Choroid plexus epithelial cell (primary cell): Measurements from ENCODE around the gene GDPD5.

Source experiments
- DNase-seq: peaks from one replicate; pipeline ENCODE4 v3.0.0-alpha.2; 2010; ENCODE audit warnings: low read depth
- H3K4me3 ChIP-seq: 2 replicates; pipeline ENCODE4 v1.5.1; 2011; ENCODE audit warnings: low read depth, mild to moderate bottlenecking, control low read depth, low read length, moderate library complexity
- TF ChIP-seq, protein P1 (sequence below): conservative IDR thresholded peaks from 2 replicates; pipeline ENCODE4 v1.5.1; 2011; ENCODE audit warnings: low read depth, mild to moderate bottlenecking, control low read depth, inconsistent platforms, low read length, moderate library complexity

GDPD5 gene

GRCh38 chr11:75557666-75558494 lies 32.1 kb upstream of the GDPD5 start:
- peak; percentile 94 for DNase-seq
- H3K4me3 ChIP-seq: no peak overlapping the region
- TF ChIP-seq, protein P1, sequence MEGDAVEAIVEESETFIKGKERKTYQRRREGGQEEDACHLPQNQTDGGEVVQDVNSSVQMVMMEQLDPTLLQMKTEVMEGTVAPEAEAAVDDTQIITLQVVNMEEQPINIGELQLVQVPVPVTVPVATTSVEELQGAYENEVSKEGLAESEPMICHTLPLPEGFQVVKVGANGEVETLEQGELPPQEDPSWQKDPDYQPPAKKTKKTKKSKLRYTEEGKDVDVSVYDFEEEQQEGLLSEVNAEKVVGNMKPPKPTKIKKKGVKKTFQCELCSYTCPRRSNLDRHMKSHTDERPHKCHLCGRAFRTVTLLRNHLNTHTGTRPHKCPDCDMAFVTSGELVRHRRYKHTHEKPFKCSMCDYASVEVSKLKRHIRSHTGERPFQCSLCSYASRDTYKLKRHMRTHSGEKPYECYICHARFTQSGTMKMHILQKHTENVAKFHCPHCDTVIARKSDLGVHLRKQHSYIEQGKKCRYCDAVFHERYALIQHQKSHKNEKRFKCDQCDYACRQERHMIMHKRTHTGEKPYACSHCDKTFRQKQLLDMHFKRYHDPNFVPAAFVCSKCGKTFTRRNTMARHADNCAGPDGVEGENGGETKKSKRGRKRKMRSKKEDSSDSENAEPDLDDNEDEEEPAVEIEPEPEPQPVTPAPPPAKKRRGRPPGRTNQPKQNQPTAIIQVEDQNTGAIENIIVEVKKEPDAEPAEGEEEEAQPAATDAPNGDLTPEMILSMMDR: no peak

DNA sequence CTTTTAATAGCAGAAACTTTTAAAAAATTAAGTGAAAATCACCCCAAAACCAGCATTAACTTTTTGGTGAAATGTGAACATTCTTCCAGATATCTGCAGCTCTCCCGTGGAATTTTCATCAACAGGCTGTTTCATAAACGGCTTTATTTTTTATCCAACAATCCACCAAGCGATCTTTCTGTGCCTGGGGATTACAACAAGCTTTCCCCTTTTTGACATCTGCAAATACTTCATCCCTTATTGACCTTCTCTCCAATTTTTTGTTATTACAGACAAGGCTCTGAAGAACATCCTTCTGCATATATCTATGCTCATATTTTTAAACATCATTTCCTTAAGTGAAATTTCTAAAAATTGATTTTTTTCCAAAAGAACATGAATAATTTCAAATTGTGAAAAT lies 30.5 kb upstream of the GDPD5 start:
- TF ChIP-seq, protein P1: no peak
- H3K4me3 ChIP-seq: no peak overlapping the region
- DNase-seq: no peak

DNA sequence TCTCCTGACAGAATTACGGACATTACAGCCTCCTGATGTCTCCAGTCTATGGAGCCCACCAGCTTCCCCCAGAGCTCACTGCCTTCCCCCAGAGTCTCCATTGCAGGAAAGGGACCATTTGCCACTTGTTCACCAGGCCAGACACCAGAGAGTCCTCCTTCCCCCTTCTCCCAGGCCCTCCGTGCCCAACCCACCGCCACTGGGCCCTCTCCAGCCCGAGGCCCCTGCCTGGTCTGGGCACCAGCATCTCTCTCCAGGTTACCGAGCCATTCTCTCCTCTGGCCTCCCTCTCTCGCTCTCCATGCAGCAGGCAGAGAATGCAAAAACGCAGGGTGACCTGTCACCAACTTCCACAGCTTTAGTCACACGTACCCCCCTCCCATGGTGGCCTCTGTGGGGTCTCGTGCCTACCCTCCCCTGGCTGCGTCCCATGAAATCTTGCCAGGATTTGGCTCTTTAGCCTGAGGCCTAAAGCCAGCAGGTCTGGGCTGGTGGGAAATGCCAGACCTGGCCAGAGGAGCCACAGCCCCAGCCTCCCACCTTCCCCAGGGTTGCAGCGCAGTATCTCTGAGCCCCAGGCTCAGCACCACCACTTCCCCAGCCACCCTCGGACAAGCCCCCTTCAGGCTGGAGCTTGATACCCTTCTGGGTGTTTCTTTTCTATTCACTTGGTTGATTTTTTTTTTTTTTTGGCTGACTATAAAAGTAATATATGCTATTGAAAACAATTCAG lies 29.5 kb upstream of the GDPD5 start:
- TF ChIP-seq, protein P1: no peak
- DNase-seq: no peak

GRCh38 chr11:75554258-75555022 lies 28.7 kb upstream of the GDPD5 start:
- peak; percentile 100 for DNase-seq
- H3K4me3 ChIP-seq: peak overlapping the region; percentile 53
- TF ChIP-seq, protein P1: no peak

More for the DNA sequence above, 29.5 kb upstream of the GDPD5 start:
- H3K4me3 ChIP-seq: no peak overlapping the region

DNA sequence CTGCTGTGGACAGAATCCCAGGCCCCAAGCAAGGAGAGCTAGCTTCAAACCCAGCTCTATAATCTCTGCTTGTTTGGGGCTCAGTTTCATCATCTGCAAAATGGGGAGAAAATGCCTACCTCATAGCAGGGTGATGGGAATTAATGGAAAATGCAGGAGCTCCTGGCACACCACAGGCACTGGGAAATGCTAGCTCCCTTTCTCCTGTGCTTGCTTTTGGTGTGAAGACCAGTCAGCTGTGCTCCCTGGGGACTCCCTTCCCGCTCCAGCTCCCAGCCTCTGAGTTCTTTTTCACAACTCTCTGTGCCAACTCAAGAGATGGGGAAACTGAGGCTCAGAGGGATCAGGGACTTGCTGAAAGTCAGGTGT lies 28.1 kb upstream of the GDPD5 start:
- no peak overlapping the region for H3K4me3 ChIP-seq
- DNase-seq: no peak
- TF ChIP-seq, protein P1: no peak

DNA sequence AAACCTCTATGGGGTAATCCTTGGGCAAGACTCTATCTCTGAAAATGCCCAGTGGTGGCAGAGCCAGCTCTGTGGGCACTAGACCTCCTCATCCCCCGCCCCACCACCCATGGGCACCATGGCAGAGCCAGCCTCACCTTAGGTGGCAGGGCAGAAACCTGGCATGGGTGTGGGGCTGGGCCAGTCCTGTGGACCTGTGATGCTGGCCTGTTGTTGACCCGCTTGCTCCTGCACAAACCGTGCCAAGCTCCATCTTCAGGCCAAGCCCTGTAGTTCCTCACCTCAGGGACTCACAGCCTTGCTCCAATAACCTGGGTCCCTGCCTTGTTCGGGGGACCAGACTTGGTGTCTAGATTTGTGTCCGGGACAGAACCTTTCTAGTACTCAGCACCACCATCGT lies 27.4 kb upstream of the GDPD5 start:
- DNase-seq: no peak
- H3K4me3 ChIP-seq: no peak overlapping the region
- TF ChIP-seq, protein P1: no peak
